ENCODE data around the gene AXL.

Gene AXL

DNA sequence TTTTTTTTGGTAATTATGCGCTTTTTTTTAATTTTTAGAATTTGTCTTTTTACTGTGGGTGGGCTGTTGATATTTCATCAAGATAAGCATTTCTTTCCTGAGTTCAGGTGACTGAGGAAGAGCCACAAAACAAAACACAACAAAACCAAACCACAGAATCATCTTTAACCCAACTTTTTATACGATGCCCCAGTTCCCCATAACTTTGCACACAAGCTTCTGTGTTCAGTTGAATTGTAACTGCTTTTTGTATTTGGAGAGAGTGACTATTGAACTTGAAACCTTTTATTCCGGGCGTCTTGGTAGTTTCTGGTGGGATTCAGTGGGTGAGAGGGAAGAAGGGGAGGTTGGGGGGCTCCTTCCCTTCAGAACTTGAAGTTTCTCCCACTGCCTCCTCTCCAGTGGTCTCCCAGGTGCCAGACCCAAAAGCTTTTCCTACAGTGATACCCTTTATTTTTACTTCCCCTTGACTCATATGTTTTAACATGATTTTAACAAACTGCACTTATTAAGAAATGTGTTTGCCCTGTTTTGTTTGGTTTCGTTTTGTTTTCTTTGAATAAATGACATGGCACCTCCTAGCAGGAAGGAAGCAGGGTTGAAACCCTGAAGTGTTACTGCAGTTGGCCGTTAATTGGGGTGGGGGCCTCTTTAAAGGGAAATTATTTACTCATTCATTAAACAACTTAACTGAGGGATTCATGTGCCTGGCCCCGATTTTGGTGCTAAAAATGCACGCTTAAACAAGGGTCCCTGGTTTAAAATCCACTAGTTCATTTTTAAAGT lies 88.3 kb downstream of the AXL start:
- Histone ChIP-seq H3K9ac (ENCODE audit: low read depth in 1 of 2, low read length in 2 of 2) (peak overlapping the region in 1 of 2 donors; percentile 73), H3K9me3 (ENCODE audit: control insufficient read depth in 2 of 2, low read length in 2 of 2) (no peaks in the 10 kb centered on the region), H3K36me3 (ENCODE audit: control insufficient read depth in 2 of 2, insufficient read depth in 2 of 2, low read length in 2 of 2) (peaks cover 39 to 48% of the 10 kb centered on the region in 2 donors), H3K4me3 (ENCODE audit: low read length in 2 of 2) (no peak overlapping the region), H3K27me3 (ENCODE audit: control insufficient read depth in 2 of 2, insufficient read depth in 2 of 2, low read length in 2 of 2) (no peaks in the 10 kb centered on the region), H3K4me1 (ENCODE audit: control insufficient read depth in 2 of 2, insufficient read depth in 2 of 2, low read length in 2 of 2) (peaks cover 31 to 33% of the 10 kb centered on the region in 2 donors), H3K27ac (ENCODE audit: low read depth in 2 of 2, low read length in 2 of 2) (peak overlapping the region; percentile 91 to 93)

DNA sequence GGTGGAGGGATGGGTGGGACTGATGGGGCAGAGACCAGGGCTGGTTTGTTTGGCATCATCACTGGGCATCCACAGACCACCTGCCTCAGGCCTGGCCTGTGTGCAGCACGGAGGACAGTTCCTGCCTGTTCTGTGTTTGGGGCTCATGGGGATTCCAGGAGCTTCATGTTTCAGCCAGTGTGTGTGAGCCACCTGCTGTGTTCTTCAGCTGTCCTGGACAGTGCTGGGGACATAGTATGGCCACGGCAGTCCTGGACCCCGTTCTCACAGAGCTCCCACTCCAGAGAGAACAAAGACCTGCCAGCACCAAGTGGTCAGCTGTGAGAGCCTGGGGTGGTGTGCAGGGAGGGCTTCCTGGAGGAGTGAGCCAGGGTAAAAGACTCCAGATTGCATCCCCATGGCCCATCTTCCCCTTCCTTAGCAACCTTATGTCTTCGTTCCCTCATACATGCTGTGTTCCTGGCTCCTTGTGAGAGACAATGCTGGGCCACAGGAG lies 89.0 kb downstream of the AXL start:
- peaks cover 31 to 33% of the 10 kb centered on the region in 2 donors for H3K4me1 ChIP-seq (ENCODE audit: control insufficient read depth in 2 of 2, insufficient read depth in 2 of 2, low read length in 2 of 2)
- H3K9me3 ChIP-seq (ENCODE audit: control insufficient read depth in 2 of 2, low read length in 2 of 2): no peaks in the 10 kb centered on the region
- H3K36me3 ChIP-seq (ENCODE audit: control insufficient read depth in 2 of 2, insufficient read depth in 2 of 2, low read length in 2 of 2): peaks cover 33 to 48% of the 10 kb centered on the region in 2 donors
- peak overlapping the region; percentile 91 to 93 for H3K27ac ChIP-seq (ENCODE audit: low read depth in 2 of 2, low read length in 2 of 2)
- H3K4me3 ChIP-seq (ENCODE audit: low read length in 2 of 2): no peak overlapping the region
- no peaks in the 10 kb centered on the region for H3K27me3 ChIP-seq (ENCODE audit: control insufficient read depth in 2 of 2, insufficient read depth in 2 of 2, low read length in 2 of 2)
- H3K9ac ChIP-seq (ENCODE audit: low read depth in 1 of 2, low read length in 2 of 2): peak overlapping the region; percentile 73 to 85

DNA sequence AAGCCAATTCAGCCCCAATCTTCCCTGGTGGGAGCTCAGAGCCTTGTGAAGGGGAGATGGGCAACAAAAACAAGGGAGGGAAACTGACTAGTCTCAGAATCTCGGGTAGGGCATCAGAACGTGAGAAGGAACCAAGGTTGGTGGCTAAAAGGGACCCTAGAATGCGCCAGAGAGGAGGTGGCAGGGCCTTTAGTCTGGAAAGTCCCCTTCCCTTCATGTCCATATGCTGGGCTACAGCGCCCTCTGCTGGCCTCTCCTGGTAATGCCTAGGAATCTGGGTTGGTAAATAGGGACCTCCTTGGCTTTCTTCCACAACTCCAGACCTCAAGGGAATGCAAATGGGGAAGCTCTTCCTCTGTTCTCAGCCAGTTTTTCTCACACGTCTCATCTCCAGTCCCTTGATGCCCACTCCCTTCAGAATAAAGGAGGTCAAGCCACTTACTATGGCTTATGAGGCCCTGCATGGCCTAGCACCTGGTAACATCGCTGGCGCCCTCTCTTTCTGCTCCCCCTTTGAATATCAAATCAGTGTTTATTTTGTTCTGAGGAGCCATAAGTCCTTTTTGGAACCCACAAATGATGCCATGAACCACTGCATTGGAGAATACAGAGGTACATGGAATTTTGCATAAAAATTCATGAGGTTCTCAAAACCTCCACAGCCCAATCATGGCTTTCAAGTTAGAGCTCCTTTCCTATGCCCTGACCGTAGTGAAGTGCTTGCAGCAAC lies 89.6 kb downstream of the AXL start:
- H3K27me3 ChIP-seq (ENCODE audit: control insufficient read depth in 2 of 2, insufficient read depth in 2 of 2, low read length in 2 of 2): no peaks in the 10 kb centered on the region
- peak overlapping the region; percentile 93 to 97 for H3K27ac ChIP-seq (ENCODE audit: low read depth in 2 of 2, low read length in 2 of 2)
- peaks cover 34 to 48% of the 10 kb centered on the region in 2 donors for H3K36me3 ChIP-seq (ENCODE audit: control insufficient read depth in 2 of 2, insufficient read depth in 2 of 2, low read length in 2 of 2)
- H3K9ac ChIP-seq (ENCODE audit: low read depth in 1 of 2, low read length in 2 of 2): peak overlapping the region; percentile 85 to 99
- H3K4me3 ChIP-seq (ENCODE audit: low read length in 2 of 2): peak overlapping the region; percentile 76 to 100
- no peaks in the 10 kb centered on the region for H3K9me3 ChIP-seq (ENCODE audit: control insufficient read depth in 2 of 2, low read length in 2 of 2)
- H3K4me1 ChIP-seq (ENCODE audit: control insufficient read depth in 2 of 2, insufficient read depth in 2 of 2, low read length in 2 of 2): peaks cover 31 to 33% of the 10 kb centered on the region in 2 donors

DNA sequence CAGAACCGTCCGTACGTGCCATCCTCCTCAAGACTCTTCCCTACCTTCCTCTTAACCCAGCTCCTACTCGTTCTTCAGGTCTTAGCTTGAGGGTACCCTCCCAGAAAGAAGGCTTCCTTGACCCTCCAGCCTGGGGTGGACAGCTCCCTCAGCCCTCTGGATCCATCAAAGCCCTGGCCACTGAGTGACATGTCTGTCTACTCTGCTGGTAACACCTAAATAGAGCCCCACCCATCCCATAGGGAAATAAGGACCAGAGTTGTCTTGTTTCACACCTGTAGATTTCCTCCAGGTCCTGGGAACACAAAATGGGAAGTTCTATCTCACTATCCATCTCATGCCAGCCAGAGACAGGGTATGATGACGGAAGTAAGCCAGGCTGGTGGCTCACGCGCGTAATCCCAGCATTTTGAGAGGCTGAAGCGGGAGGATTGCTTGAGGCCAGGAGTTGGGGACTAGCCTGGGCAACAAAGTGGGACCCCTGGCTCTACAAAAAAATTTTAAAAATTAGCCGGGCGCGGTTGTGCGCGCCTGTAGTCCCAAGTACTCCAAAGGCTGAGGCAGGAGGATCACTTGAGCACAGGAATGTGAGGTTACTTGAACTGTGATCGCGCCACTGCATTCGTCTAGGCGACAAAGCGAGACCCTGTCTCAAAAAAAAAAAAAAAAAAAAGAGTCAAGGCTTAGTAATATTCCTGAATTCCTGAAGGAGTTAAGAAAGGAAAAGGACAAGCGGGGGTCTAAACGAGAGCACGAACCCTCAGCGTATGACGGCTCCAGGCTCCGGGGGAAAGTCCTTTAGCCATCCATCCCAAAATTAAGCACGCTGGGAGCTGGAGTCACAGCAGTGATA lies 90.4 kb downstream of the AXL start:
- Histone ChIP-seq H3K36me3 (ENCODE audit: control insufficient read depth in 2 of 2, insufficient read depth in 2 of 2, low read length in 2 of 2) (peaks cover 27 to 42% of the 10 kb centered on the region in 2 donors), H3K4me1 (ENCODE audit: control insufficient read depth in 2 of 2, insufficient read depth in 2 of 2, low read length in 2 of 2) (peaks cover 31 to 33% of the 10 kb centered on the region in 2 donors), H3K9me3 (ENCODE audit: control insufficient read depth in 2 of 2, low read length in 2 of 2) (no peaks in the 10 kb centered on the region), H3K27me3 (ENCODE audit: control insufficient read depth in 2 of 2, insufficient read depth in 2 of 2, low read length in 2 of 2) (no peaks in the 10 kb centered on the region), H3K4me3 (ENCODE audit: low read length in 2 of 2) (peak overlapping the region; percentile 76 to 100), H3K9ac (ENCODE audit: low read depth in 1 of 2, low read length in 2 of 2) (peak overlapping the region; percentile 85 to 99), H3K27ac (ENCODE audit: low read depth in 2 of 2, low read length in 2 of 2) (peak overlapping the region; percentile 93 to 97)

DNA sequence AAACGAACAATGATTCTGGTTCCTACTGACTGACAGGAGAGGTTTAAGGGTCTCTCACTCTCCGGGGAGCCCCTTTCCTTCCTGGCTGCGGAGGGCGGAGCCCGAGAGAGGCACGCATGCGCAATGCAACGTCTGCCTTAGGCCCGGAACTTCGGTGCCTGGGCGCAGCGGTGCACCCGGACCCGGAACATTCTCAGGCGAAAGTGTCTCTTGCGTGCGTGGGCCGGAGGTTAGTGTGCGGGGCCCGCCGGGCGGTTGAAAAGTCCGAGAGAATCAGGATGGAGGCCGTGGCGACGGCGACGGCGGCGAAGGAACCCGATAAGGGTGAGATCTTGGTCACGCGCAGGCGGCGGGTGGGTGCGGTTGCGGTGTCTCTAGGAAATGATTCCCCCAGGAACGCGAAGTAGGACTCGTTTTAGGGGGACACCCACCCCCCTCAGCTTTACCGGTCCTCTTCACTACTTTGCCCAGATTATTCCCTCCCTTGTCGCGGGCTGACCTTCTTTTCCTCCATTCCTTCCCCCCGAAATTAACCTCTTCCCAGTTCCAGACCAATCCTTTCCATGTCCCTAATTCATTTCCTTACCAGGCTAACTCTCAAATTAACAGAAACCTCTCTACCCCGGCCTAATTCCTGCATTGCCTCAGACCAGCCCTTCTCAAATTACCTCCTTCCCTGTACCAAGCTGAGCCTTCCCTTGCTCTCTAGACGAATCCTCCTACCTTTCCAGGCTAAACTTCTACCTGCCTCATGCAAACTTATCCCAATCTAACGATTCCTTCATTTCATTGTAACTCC lies 91.2 kb downstream of the AXL start, which contains the start of gene CCDC97:
TSS of gene CCDC97 (plus strand) at position 140 of the 799 bp plus-strand sequence. CDS start at position 279, 139 bp downstream.
- Histone ChIP-seq H3K9ac (ENCODE audit: low read depth in 1 of 2, low read length in 2 of 2) (peak within 1 kb of the TSS; percentile 85 to 99), H3K27me3 (ENCODE audit: control insufficient read depth in 2 of 2, insufficient read depth in 2 of 2, low read length in 2 of 2) (no peaks in the 10 kb centered on the region), H3K36me3 (ENCODE audit: control insufficient read depth in 2 of 2, insufficient read depth in 2 of 2, low read length in 2 of 2) (peaks cover 20 to 37% of the 10 kb centered on the region in 2 donors), H3K27ac (ENCODE audit: low read depth in 2 of 2, low read length in 2 of 2) (peak within 1 kb of the TSS; percentile 93 to 97), H3K4me3 (ENCODE audit: low read length in 2 of 2) (peak within 1 kb of the TSS; percentile 76 to 100), H3K9me3 (ENCODE audit: control insufficient read depth in 2 of 2, low read length in 2 of 2) (no peaks in the 10 kb centered on the region), H3K4me1 (ENCODE audit: control insufficient read depth in 2 of 2, insufficient read depth in 2 of 2, low read length in 2 of 2) (peaks cover 31 to 33% of the 10 kb centered on the region in 2 donors)

DNA sequence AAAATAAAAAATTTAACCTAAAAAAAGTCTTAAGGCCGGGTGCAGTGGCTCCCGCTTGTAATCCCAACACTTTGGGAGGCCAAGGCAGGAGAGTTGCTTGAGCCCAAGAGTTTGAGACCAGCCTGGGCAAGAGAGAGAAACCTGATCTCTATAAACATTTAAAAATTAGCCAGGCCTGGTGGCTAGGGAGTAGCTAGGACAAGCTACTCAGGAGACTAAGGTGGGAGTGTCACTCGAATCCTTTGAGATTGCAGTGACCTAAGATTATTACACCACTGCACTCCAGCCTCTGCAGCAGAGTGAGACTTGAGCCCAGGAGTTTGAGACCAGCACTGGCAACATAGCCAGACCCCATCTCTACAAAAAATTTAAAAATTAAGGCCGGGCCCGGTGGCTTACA lies 92.0 kb downstream of the AXL start:
- H3K9ac ChIP-seq (ENCODE audit: low read depth in 1 of 2, low read length in 2 of 2): peak overlapping the region in 1 of 2 donors; percentile 85
- H3K9me3 ChIP-seq (ENCODE audit: control insufficient read depth in 2 of 2, low read length in 2 of 2): no peaks in the 10 kb centered on the region
- no peaks in the 10 kb centered on the region for H3K27me3 ChIP-seq (ENCODE audit: control insufficient read depth in 2 of 2, insufficient read depth in 2 of 2, low read length in 2 of 2)
- peak overlapping the region; percentile 76 to 100 for H3K4me3 ChIP-seq (ENCODE audit: low read length in 2 of 2)
- no peak overlapping the region for H3K27ac ChIP-seq (ENCODE audit: low read depth in 2 of 2, low read length in 2 of 2)
- peaks cover 31 to 33% of the 10 kb centered on the region in 2 donors for H3K4me1 ChIP-seq (ENCODE audit: control insufficient read depth in 2 of 2, insufficient read depth in 2 of 2, low read length in 2 of 2)
- peaks cover 17 to 34% of the 10 kb centered on the region in 2 donors for H3K36me3 ChIP-seq (ENCODE audit: control insufficient read depth in 2 of 2, insufficient read depth in 2 of 2, low read length in 2 of 2)

Measured in mucosa of rectum (tissue), 2 donors.